HEK293 (cell line): ENCODE results near the gene MAP2K6.
A peak's percentile ranks its signal among the peaks of the same experiment; 100 is the strongest.

Experiments
- CTCF ChIA-PET: fragments of 350-600 bp; formaldehyde crosslinking; extraction: SDS; loops from one replicate; lab custom pipeline; 2021; ENCODE audit warnings: antibody characterized with exemption; lab: Yijun Ruan, JAX
- POLR2A ChIA-PET: fragments of 300-600 bp; formaldehyde crosslinking; extraction: SDS; loops from one replicate; lab custom pipeline; 2020; ENCODE audit warnings: antibody characterized with exemption, inconsistent platforms; lab: Yijun Ruan, JAX
- H3K27ac ChIP-seq: fragments of 200-500 bp; sonication (Bioruptor generic); 2 replicates; pipeline ENCODE4 v1.5.1; 2014; ENCODE audit warnings: low read depth, low read length, control low read depth, inconsistent platforms; ENCODE audit errors: extremely low read depth
- H3K36me3 ChIP-seq, 2 experiments: fragments of 200-500 bp in 1 of 2; sonication (Bioruptor generic) in 1 of 2; 1 replicate in 1 of 2; 2 replicates in 1 of 2; pipeline ENCODE4 v1.5.1; 2014 to 2017; ENCODE audit warnings: inconsistent platforms in 2 of 2, low read length in 2 of 2; ENCODE audit not compliant: control insufficient read depth in 2 of 2, insufficient read depth in 1 of 2
- H3K4me1 ChIP-seq: fragments of 200-500 bp; sonication (Bioruptor generic); 2 replicates; pipeline ENCODE4 v1.5.1; 2014; ENCODE audit warnings: mild to moderate bottlenecking, low read length, inconsistent platforms; ENCODE audit not compliant: control insufficient read depth, insufficient read depth
- H3K4me3 ChIP-seq: 2 replicates; pipeline ENCODE4 v1.5.1; 2011; ENCODE audit warnings: low read depth, mild to moderate bottlenecking, control low read depth, low read length, moderate library complexity
- H3K9me3 ChIP-seq: fragments of 200-500 bp; sonication (Bioruptor generic); 2 replicates; pipeline ENCODE4 v1.5.1; 2014; ENCODE audit warnings: low read depth, low read length, inconsistent platforms; ENCODE audit not compliant: control insufficient read depth, insufficient read depth
- BCL11A ChIP-seq: fragments of 450-650 bp; formaldehyde crosslinking; IDR thresholded peaks from 2 replicates; pipeline ENCODE4 v1.5.1; 2016; ENCODE audit warnings: low read depth, missing biosample characterization, missing genetic modification characterization
- BCL6B ChIP-seq: fragments of 450-650 bp; formaldehyde crosslinking; IDR thresholded peaks from 2 replicates; pipeline ENCODE4 v1.5.1; 2017; ENCODE audit warnings: missing biosample characterization, missing genetic modification characterization
- GLIS1 ChIP-seq: fragments of 450-650 bp; formaldehyde crosslinking; IDR thresholded peaks from 2 replicates; pipeline ENCODE4 v1.5.1; 2016; ENCODE audit warnings: missing biosample characterization, missing genetic modification characterization
- KLF17 ChIP-seq: fragments of 450-650 bp; formaldehyde crosslinking; IDR thresholded peaks from 2 replicates; pipeline ENCODE4 v1.5.1; 2016; ENCODE audit warnings: missing biosample characterization, missing genetic modification characterization
- MEIS1 ChIP-seq: sonication (generic); formaldehyde crosslinking; IDR thresholded peaks from 2 replicates; pipeline ENCODE4 v1.8.1; 2022; ENCODE audit warnings: missing genetic modification reagents, mild to moderate bottlenecking, borderline replicate concordance
- ZBTB49 ChIP-seq: fragments of 450-650 bp; formaldehyde crosslinking; IDR thresholded peaks from 2 replicates; pipeline ENCODE4 v1.5.1; 2016; ENCODE audit warnings: missing biosample characterization, missing genetic modification characterization, low read depth
- ZBTB6 ChIP-seq: fragments of 450-650 bp; formaldehyde crosslinking; IDR thresholded peaks from 2 replicates; pipeline ENCODE4 v1.5.1; 2017; ENCODE audit warnings: missing biosample characterization, missing genetic modification characterization
- ZNF112 ChIP-seq: fragments of 450-650 bp; formaldehyde crosslinking; IDR thresholded peaks from 2 replicates; pipeline ENCODE4 v1.5.0; 2017; ENCODE audit warnings: missing biosample characterization, missing genetic modification characterization
- ZNF121 ChIP-seq: fragments of 450-650 bp; formaldehyde crosslinking; IDR thresholded peaks from 2 replicates; pipeline ENCODE4 v1.5.1; 2016; ENCODE audit warnings: missing biosample characterization, missing genetic modification characterization
- ZNF148 ChIP-seq: fragments of 450-650 bp; formaldehyde crosslinking; IDR thresholded peaks from 2 replicates; pipeline ENCODE4 v1.5.0; 2017; ENCODE audit warnings: missing biosample characterization, missing genetic modification characterization, borderline replicate concordance
- ZNF202 ChIP-seq: fragments of 450-650 bp; formaldehyde crosslinking; IDR thresholded peaks from 2 replicates; pipeline ENCODE4 v1.5.1; 2016; ENCODE audit warnings: missing biosample characterization, missing genetic modification characterization, borderline replicate concordance
- ZNF211 ChIP-seq: fragments of 450-650 bp; formaldehyde crosslinking; IDR thresholded peaks from 2 replicates; pipeline ENCODE4 v1.5.1; 2016; ENCODE audit warnings: low read depth, missing biosample characterization, missing genetic modification characterization
- ZNF266 ChIP-seq: fragments of 450-650 bp; formaldehyde crosslinking; IDR thresholded peaks from 2 replicates; pipeline ENCODE4 v1.5.1; 2016; ENCODE audit warnings: missing biosample characterization, missing genetic modification characterization, low read depth
- ZNF280C ChIP-seq: fragments of 450-650 bp; formaldehyde crosslinking; IDR thresholded peaks from 2 replicates; pipeline ENCODE4 v1.5.1; 2016; ENCODE audit warnings: missing biosample characterization, missing genetic modification characterization
- ZNF561 ChIP-seq: fragments of 450-650 bp; IDR thresholded peaks from 2 replicates; pipeline ENCODE4 v1.5.1; 2018; ENCODE audit warnings: missing biosample characterization, missing genetic modification characterization, borderline replicate concordance
- ZNF670 ChIP-seq: fragments of 450-650 bp; formaldehyde crosslinking; IDR thresholded peaks from 2 replicates; pipeline ENCODE4 v1.5.1; 2016; ENCODE audit warnings: missing biosample characterization, missing genetic modification characterization, low read depth
- ZSCAN30 ChIP-seq: fragments of 450-650 bp; IDR thresholded peaks from 2 replicates; pipeline ENCODE4 v1.5.1; 2018; ENCODE audit warnings: missing biosample characterization, mild to moderate bottlenecking, missing genetic modification characterization, moderate library complexity

The MAP2K6 gene

GRCh38 chr17:69492410-69493071 is 78.0 kb downstream of the MAP2K6 start:
- H3K9me3 ChIP-seq, result no peaks in the 10 kb centered on the region
- H3K27ac ChIP-seq, result no peak overlapping the region
- no peaks in the 10 kb centered on the region for H3K36me3 ChIP-seq
- no peak overlapping the region for H3K4me3 ChIP-seq
- ChIA-PET POLR2A (no interaction called here), CTCF (interaction anchor here (1.5 to 2.0 kb wide), 2 partner anchors 14 to 31 kb away, joined by 5 to 7 read pairs; no protein-coding TSS in a partner anchor)
- 0 out of 2 replicates have a peak, but pooled peaks cover 3% of the 10 kb centered on the region for H3K4me1 ChIP-seq
- TF ChIP-seq ZNF112 (tag by site-specific recombination), result no peak
- TF ChIP-seq ZSCAN30 (tag by site-specific recombination), result 0 out of 2 replicates have a peak, but pooled peaks have one; percentile 34
- TF ChIP-seq BCL6B, result no peak

GRCh38 chr17:69495787-69496186 is 81.3 kb downstream of the MAP2K6 start:
- H3K36me3 ChIP-seq, result no peaks in the 10 kb centered on the region
- no peaks in the 10 kb centered on the region for H3K9me3 ChIP-seq
- no peak for TF ChIP-seq ZNF121 (tag by site-specific recombination)
- no peak for TF ChIP-seq KLF17 (tag by site-specific recombination)
- TF ChIP-seq ZNF211 (tag by site-specific recombination), result no peak
- no peak for TF ChIP-seq ZBTB6 (tag by site-specific recombination)
- no peak for TF ChIP-seq ZBTB49 (tag by site-specific recombination)
- no peak for TF ChIP-seq MEIS1
- no peak for TF ChIP-seq ZNF280C
- ChIA-PET CTCF (interaction anchor here (0.7 to 1.2 kb wide), 3 partner anchors 11 to 463 kb away, joined by 3 to 4 read pairs (median 3); no protein-coding TSS in a partner anchor), POLR2A (no interaction called here)
- H3K4me3 ChIP-seq, result no peak overlapping the region
- H3K27ac ChIP-seq, result no peak overlapping the region
- H3K4me1 ChIP-seq, result peaks cover 3% of the 10 kb centered on the region; the same call in 1 of the 2 replicates

GRCh38 chr17:69497161-69497560 is 82.7 kb downstream of the MAP2K6 start:
- Histone ChIP-seq H3K4me1 (peaks cover 12% of the 10 kb centered on the region), H3K9me3 (no peaks in the 10 kb centered on the region), H3K4me3 (no peak overlapping the region), H3K27ac (no peak overlapping the region), H3K36me3 (no peaks in the 10 kb centered on the region)
- ChIA-PET CTCF (interaction anchor here (0.6 to 1.2 kb wide), 2 partner anchors 26 to 164 kb away, joined by 3 to 4 read pairs; no protein-coding TSS in a partner anchor), POLR2A (no interaction called here)
- TF ChIP-seq ZNF670 (tag by site-specific recombination) (no peak), ZNF202 (tag by site-specific recombination) (no peak), ZBTB6 (tag by site-specific recombination) (no peak), ZNF266 (no peak), ZNF561 (no peak), ZNF148 (tag by site-specific recombination) (no peak), BCL11A (no peak), GLIS1 (tag by site-specific recombination) (no peak)
